GM06990 (cell line): ENCODE measurements around the gene AK2.

ENCODE experiments used
- DNase-seq: peaks from one replicate; pipeline ENCODE4 v3.0.0-alpha.2; 2011; ENCODE audit not compliant: insufficient read length; ENCODE audit errors: extremely low read depth
- H3K27me3 ChIP-seq: replicated peaks from 2 replicates; pipeline ENCODE4 v1.6.0; 2011; ENCODE audit warnings: low read length; ENCODE audit not compliant: control insufficient read depth, insufficient read depth
- H3K36me3 ChIP-seq: 2 replicates; pipeline ENCODE4 v1.5.1; 2011; ENCODE audit warnings: low read length; ENCODE audit not compliant: control insufficient read depth, insufficient read depth
- H3K4me3 ChIP-seq: replicated peaks from 2 replicates; pipeline ENCODE4 v1.5.1; 2011; ENCODE audit warnings: low read depth, mild to moderate bottlenecking, control low read depth, low read length
- TF ChIP-seq, protein P1 (sequence below): IDR thresholded peaks from 2 replicates; pipeline ENCODE4 v1.5.1; 2011; ENCODE audit warnings: low read length, control low read depth, mild to moderate bottlenecking, inconsistent platforms; ENCODE audit not compliant: insufficient read depth, poor library complexity, severe bottlenecking

The AK2 gene

DNA sequence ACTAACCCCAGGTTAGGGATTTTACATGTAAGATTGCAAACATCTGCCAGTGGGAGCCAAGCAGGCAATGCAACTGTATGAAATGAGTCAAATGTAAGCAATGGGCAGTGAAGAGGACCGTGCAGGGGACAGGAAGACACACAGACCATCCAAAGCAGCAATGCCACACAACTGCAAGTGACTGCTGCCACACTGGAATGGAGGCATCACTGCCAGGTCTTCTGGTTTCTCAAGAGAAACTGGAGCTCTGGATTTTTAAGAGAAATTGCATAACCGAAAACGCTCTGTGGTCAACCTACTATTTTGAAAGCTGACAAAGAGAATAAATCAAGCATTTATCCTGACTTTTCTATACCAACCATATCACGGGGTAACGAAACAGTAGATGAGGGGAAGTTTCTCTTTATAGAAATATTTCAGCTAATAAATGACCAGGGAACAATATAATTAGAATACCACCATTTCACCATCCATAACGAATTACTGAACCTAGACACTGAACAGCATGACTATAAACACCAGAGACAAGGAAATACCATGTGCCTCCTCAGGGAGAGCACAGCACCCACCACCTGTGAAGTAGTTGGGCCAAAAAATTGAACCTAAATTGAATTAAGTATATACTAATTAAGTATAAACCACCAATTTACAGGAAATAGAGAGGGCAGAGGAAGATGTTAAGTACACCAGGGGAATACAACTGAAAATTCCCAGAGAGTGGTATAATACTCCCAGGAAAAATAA, 4.4 kb downstream of the AK2 start:
- H3K4me3 ChIP-seq, result no peak overlapping the region
- TF ChIP-seq, protein P1, sequence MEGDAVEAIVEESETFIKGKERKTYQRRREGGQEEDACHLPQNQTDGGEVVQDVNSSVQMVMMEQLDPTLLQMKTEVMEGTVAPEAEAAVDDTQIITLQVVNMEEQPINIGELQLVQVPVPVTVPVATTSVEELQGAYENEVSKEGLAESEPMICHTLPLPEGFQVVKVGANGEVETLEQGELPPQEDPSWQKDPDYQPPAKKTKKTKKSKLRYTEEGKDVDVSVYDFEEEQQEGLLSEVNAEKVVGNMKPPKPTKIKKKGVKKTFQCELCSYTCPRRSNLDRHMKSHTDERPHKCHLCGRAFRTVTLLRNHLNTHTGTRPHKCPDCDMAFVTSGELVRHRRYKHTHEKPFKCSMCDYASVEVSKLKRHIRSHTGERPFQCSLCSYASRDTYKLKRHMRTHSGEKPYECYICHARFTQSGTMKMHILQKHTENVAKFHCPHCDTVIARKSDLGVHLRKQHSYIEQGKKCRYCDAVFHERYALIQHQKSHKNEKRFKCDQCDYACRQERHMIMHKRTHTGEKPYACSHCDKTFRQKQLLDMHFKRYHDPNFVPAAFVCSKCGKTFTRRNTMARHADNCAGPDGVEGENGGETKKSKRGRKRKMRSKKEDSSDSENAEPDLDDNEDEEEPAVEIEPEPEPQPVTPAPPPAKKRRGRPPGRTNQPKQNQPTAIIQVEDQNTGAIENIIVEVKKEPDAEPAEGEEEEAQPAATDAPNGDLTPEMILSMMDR, result no peak
- peaks cover 4% of the 10 kb centered on the region; the same call in 1 of the 2 replicates for H3K36me3 ChIP-seq
- DNase-seq, result no peak
- H3K27me3 ChIP-seq, result no peaks in the 10 kb centered on the region

DNA sequence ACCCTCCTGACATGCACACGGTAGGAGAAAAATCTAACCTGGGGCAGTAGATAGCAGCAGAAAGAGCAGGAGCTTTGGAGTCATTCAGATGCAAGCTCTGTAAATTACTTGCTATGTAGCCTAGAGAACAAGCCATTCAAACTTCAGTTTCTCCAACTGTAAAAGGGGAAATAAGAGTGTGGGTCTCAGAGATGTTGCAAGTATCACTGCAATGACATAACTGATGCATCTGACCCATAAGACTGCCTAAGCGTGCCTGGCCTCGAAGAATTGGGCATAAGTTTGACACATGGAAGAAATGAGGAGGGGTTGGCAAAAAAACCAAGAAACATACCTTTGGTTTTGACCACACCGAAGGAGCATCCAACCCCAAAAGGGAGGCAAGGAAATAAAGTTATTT, 5.2 kb downstream of the AK2 start:
- H3K4me3 ChIP-seq, result no peak overlapping the region
- TF ChIP-seq, protein P1, result no peak
- peaks cover 4% of the 10 kb centered on the region; the same call in 1 of the 2 replicates for H3K36me3 ChIP-seq
- DNase-seq, result no peak
- no peaks in the 10 kb centered on the region for H3K27me3 ChIP-seq

DNA sequence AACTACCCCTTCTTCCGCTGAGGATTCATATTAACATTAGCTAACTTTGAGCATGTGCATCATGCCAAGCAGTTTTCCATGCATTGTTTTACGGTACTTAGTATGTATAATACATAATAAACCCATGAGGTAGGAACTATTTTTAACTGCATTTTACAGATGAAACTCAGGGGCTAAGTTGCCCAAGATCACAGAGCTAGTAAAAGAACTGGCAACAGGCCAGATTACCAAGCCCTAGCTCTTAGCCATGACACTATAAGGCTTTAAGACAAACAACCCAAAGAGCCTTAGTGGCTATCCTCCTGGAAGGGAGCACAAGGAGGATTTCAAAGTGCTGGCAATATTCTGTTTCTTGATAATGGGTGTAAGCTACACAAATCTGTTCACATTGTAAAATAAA, 6.1 kb downstream of the AK2 start:
- TF ChIP-seq, protein P1, result no peak
- Histone ChIP-seq H3K4me3 (no peak overlapping the region), H3K36me3 (peaks cover 4% of the 10 kb centered on the region; the same call in 1 of the 2 replicates), H3K27me3 (no peaks in the 10 kb centered on the region)
- no peak for DNase-seq

DNA sequence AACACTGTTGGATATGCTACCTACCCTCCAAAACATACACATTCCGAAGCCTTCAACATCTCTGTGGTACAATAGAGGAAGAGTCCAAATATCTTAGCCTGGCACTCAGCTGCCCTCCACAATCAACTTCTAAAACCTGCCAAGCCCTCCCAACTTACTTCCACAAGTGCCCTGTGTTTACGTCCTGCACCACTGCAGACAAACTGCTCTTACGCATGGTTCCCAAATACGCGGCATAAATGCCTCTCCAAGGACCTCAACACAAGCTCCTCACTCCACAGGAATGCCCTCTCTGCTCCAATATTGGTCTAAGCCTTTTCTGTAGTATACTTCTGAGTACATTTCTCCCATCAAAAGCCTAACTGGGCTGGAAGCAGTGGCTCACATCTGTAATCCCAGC, 6.8 kb downstream of the AK2 start:
- Histone ChIP-seq H3K4me3 (no peak overlapping the region), H3K27me3 (no peaks in the 10 kb centered on the region), H3K36me3 (peaks cover 4% of the 10 kb centered on the region; the same call in 1 of the 2 replicates)
- TF ChIP-seq, protein P1, result no peak
- DNase-seq, result no peak

DNA sequence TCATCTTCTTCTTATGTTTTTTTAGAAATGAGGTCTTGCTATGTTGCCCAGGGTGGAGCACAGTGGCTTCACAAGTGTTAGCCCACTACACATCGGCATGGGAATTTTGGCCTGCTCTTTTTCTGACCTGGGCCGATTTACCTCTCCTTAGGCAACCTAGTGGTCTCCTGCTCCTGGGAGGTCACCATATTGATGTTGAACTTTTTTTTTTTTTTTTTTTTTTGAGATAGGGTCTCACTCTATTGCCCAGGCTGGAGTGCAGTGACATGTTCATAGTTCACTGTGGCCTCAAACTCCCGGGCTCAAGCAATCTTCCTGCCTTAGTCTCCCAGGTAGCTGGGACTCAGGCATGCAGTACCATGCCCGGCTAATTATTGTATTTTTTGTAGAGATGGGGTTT, 7.5 kb downstream of the AK2 start:
- peaks cover 4% of the 10 kb centered on the region; the same call in 1 of the 2 replicates for H3K36me3 ChIP-seq
- no peak for DNase-seq
- TF ChIP-seq, protein P1, result no peak
- no peak overlapping the region for H3K4me3 ChIP-seq
- H3K27me3 ChIP-seq, result no peaks in the 10 kb centered on the region
